Skeletal muscle cell (primary cell): ENCODE results near the gene EPB41L3.
"Not testable (repeated sequence)": the region's sequence is repeated elsewhere in the genome, so short reads cannot be mapped to it uniquely, and the experiment has no call there.

Experiments
- DNase-seq: peaks from one replicate; pipeline ENCODE4 v3.0.0-alpha.2; 2010; ENCODE audit warnings: low read depth
- H3K4me3 ChIP-seq: 2 replicates; pipeline ENCODE4 v1.5.1; 2011; ENCODE audit warnings: low read depth, mild to moderate bottlenecking, control low read depth, low read length, moderate library complexity

The EPB41L3 gene

DNA sequence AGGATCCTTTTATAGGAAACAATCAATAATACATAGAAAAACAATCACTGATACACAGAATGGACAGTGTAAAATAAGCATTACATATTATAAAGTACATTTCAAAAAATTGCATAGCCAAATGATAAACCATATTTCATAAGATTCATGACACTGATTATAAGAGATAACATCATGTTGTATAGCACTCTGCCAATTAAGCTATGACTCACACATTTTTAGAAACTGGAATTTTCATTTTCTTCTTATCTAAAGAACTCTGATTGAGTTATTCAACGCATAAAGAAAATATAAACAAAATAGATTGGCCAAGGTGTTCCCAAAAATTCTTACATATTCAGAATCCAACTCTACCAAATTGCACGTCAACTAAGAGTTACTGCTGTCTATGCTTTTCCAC, 5.9 kb downstream of the EPB41L3 start:
- no peak overlapping the region for H3K4me3 ChIP-seq
- DNase-seq: no peak

DNA sequence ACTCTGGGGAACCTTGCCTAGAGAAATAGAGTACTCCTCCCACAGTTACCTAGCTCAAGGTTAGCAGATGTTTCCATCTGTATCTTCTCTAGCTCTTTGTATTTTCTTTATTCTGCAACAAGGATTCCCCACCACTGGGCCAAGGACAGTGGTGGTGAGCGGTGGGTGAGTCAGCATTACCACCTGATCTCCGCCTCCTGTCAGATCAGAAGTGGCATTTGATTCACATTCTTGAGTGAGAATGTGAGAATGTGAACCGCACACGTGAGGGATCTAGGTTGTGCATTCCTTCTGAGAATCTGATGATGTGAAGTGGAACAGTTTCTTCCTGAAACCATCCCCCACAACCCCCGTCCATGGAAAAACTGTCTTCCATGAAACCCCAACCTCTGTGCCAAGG, 9.0 kb downstream of the EPB41L3 start:
- no peak overlapping the region for H3K4me3 ChIP-seq
- no peak for DNase-seq

DNA sequence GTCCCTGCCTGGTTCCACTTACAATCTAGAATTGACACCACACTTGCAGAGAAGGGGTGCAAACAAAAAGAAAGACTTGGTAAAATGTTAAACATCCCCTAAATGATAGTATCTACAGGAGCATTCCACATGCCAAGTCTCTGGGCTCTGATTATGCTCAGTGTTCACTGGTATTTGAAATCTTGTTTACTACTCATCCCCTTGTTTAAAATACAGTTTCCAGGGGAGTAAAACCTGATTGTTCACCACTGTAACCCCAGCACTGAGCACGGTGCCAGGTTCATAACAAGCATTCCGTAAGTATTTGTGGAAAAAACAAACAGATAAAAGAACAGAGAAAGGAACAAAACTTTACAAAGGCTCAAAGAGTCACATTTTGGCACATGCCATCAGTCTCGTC, 11.7 kb downstream of the EPB41L3 start:
- DNase-seq: no peak
- H3K4me3 ChIP-seq: no peak overlapping the region

DNA sequence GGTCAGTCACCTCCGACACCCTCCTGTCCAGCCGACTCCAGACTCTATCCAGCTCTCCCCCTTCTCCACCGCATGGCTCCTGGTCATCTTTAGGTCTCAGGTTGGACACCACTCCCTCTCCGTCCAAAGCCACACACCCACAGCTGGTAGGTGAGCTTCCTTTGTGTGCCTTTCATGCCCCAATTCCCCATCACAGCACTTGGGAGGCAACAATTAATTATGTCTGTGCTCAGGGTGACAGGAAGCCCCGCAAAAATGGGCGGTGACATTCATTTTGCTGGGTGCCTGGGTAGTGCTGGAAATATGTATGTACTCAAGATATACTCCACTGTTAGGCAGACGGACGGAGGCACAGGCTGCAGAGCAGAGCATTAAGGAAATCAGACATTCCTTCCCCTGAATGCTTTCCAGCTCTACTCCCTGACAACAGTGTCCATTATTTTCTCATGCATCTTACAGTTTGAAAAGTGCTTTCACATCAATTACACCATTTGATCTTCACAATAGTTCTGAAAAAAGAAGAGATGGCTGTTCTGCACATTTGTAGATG, 13.1 kb downstream of the EPB41L3 start:
- DNase-seq: no peak
- no peak overlapping the region for H3K4me3 ChIP-seq

DNA sequence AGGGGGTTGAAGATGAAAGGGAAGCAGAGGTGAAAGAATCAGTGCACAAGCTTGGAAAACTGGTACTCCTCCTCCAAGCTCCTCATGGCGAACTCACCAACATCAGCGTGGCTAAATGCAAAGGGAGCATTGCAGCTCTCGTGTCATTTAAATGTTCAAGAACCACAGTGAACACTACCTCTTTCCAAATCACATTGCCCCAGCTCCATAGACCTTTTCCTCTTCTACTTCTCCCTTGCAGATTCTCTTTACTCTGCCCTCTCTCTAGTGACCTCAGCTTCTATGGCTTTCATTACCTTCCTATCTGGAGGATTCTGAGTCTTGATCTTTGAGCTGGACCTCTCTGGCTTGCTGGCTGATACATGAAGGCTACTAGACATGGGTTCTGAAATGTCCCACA, 14.3 kb downstream of the EPB41L3 start:
- no peak for DNase-seq
- no peak overlapping the region for H3K4me3 ChIP-seq

DNA sequence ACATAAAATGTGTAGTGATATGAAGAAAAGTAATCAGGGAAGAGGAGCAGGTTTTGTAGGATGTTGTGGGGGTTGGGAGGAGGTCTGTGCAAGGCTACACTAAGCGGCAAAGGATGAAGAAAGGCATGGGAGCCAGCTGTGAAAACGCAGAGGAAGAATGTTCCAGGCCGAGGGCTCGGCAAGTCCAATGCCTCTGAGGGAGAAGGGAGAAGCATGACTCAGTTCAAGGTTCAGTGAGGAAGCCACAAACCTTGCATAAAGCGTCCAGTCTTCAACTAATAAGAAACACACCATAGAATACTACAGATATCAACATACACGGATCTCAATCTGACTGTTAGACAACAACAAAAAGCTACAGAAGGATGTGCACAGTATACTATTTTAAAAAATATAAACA, 16.2 kb downstream of the EPB41L3 start:
- peak; percentile 89 for DNase-seq
- no peak overlapping the region for H3K4me3 ChIP-seq

DNA sequence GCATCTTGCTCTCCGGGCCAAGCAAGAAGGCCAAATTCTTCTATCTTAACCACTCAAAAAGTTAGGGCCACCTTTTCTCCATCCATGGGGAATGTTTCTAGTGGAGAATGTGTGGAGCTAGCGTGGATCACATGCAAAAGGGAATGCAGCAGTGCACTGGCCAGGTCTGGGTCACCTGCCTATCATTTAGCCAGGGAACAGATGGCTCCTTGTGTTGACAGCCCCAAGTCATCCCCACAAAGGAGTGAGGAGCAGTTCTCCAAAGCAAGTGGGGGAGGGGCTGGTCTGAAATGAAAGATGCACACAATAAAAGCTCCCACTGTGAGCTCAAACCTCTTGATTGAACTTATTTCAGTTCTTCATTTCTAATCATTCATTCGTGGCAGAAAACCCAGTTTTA, 19.1 kb downstream of the EPB41L3 start:
- no peak for DNase-seq

DNA sequence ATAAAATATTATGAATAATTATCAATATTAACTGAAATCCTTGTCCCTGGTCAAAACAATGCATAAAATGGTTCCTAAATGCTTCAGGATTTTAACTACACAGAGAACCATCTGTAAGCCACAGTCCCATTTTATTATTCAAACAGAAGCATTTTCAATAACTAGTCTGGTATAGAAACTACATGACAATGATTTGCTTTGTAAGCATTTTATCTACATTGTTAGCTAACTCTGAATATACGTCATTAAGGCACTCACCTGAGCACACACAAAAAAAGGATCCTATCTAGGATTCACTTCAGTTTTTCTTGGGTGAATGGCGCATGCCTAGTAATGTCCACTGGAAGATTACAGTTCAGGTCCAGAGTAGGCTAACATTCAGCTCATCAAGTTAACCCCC, 22.8 kb downstream of the EPB41L3 start:
- H3K4me3 ChIP-seq: no peak overlapping the region
- no peak for DNase-seq

More for the DNA sequence above, 19.1 kb downstream of the EPB41L3 start:
- H3K4me3 ChIP-seq: no peak overlapping the region

DNA sequence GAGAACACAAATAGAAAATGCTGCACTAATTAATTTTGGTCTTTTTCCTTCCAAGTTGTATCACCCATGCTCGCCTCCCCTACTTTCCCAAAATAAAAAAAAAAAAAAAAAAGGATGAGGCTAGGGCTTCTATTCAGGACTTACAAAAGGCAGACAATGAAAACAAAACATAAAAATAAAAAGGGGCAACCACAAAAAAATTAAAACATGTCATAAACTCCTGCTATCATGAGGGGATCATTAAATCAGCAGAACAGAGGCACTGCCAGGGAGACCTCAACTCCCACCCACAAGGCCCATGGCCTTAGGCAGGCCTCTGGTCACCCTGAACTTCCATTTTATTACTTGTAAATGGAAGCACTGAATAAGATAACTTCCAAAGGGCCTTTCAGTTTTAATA, 23.3 kb downstream of the EPB41L3 start:
- no peak overlapping the region for H3K4me3 ChIP-seq
- DNase-seq: no peak

DNA sequence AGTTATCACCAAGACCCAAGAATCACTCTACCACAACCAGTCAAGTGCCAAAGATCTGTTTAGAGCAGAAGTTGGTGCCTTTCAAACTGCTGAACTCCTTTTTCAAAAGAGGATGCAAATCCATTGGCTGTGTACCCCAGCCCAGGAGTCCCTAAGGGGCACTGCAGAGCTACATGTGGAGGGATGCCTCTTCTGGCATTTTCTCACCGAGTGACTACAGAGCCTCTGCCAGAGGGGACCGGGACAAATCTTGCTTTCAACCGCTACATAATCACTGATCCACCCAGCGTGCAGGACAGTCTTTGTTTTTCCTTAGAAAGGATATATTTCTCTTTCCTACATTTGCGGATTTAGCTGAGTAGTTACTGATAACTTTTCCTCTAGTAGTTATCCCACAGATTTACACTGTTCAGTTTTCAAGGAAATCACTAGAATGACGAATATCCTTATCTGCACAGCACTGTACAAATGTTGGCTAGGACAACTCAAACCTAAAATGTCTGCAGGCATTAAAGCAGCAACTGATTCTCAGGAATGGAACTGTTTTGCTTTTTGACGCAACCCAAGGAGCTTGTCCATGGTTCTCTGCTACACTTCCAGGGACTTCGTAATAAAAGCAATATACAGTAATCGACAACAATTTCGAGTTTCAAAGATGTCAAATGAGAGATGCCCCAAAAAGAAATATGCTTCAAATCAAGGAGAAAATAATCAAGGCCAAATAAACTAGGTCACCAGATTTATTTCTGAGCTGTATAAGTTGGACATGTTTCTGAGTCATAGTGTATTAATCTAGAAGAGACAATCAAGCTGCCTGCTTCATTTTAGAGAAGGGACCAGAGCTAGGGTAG, 24.1 kb downstream of the EPB41L3 start:
- DNase-seq: no peak
- no peak overlapping the region for H3K4me3 ChIP-seq

DNA sequence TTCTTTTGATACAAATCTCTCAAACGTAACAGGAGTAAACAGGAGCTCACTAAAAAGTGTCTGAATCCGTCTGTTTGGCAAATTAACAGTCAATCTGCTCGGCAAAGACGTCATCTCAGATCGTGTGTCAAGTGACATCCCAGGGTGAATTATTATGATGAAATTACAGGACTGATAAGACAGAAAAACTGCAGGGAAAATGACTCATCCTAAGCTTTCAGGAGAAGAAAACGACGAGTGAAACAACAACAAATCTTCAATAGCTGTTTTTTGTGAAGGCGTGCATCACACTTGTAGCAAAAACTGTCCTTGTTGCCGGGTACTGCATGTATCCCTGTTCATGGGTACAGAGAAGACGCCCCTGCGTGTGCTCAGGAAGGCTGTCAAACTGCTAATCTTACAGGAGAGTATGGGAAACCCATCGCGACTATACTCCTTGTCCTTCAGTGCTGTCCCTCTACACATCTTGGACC, 24.9 kb downstream of the EPB41L3 start:
- H3K4me3 ChIP-seq: no peak overlapping the region
- DNase-seq: peak; percentile 60

DNA sequence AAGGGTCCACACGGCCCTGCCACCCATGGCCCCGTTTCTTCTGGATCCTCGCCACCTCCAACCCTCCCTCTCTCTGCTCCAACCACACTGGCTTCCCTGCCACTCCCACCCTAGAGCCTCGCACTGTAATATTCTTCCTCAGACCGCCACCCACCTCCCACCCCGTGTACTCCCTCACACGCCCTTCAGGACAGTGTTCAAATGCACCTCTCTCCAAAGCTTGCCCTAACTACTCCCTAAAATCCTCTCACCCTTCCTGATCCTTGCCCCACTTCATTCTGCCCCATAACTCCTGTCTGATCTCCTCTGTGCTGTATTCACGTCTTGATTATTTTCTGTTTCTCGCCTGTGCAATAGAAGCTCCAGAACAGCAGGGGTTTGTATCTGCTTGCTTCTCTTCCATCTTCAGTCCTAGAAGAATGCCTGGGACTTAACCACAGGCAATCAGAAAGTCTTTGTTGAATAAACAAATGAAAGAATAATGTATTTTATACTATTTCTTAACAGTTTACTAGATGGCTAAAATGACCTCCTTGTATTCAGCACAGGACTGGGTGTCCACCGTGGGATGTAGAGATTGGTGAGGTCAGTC, 25.5 kb downstream of the EPB41L3 start:
- no peak overlapping the region for H3K4me3 ChIP-seq
- no peak for DNase-seq

DNA sequence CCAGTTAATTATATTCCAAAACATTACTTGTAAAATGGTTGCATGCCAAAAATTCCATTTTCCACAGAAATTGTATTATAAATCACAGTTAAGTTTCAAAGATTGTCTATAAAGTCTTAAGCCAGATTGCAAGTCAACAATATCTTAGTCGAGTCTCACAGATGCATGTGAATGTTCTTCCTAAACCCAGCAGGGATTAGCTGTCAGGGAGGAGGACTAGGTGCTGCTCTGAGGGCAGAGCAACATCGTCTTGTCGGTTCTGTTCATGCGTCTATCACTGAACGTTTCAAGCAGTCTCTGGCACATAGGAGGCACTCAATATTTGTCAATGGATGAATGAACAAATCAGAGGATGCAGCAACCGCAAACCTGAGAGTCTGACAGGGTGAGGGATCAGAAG, 27.0 kb downstream of the EPB41L3 start:
- no peak for DNase-seq
- no peak overlapping the region for H3K4me3 ChIP-seq

DNA sequence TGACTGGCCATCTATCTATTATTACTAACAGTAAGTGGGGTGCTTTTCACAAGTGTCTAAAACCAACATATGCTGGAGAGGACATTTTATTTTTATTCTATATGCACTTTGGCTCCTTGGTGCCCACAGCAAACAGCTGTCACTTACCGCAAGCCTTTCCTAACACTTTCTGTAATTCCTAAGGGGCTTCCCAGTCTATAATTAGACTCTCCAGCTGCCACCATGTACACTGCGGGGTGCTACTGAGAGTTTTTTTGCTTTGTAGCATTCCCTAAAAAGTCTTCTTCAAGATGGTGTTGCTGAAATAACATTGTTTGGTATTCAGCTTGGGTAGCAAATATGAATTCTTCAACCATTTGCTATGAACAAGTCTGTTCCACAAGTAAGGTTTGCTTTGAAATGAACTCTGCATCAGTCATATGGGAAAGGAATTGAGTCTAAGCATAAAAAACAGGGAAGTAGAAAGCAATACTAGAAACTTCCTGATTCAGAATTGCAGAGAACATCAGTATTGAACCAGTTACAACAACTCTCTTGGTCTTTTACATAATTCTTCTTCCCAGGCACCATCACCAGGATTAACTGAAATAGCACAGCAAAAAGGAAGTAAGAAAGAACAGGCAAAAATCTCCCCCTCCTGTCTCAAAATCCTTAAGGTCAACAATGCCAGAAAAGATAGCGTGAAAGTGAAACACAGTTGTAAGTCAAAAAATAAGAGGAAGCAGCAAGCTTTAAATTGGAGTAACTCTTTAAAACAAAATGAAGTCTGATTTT, 28.6 kb downstream of the EPB41L3 start:
- peak; percentile 35 for DNase-seq
- H3K4me3 ChIP-seq: no peak overlapping the region

DNA sequence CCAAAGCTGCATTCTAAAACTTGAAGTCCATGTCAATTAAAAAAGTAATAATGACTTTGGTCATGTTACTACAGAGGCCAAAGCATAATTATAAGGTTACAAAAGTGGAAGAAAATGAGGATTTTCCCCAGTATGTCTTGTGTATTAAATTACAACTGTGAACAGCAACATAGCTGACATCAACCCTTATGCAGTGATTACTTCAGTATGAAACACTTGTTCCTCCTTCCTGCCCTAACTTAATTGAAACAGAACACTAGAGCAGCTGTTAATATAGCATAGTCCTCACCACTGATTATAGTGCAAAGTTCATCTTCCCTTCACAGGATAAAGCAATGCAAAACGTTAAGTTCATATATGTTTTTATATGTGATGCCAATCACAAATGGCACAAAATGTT, 29.9 kb downstream of the EPB41L3 start:
- DNase-seq: no peak
- H3K4me3 ChIP-seq: no peak overlapping the region

DNA sequence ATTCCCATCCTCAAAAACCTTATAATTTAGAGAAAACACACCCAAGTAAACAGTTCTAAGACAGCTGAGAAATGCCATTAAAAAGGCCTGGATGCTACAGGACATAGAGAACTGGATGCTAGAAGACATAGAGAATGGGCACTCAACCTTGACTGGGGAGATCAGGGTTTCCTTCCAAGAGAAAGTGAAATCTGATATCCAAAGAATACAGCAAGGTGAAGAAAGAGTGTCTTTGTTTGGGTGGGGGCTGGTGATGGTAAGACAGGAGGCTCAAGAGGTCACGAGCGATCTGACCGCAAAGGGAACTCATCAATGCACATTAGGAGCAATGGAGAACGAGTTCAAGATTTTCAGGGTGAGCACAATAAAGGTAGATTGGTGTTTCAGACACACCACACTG, 31.6 kb downstream of the EPB41L3 start:
- DNase-seq: no peak
- H3K4me3 ChIP-seq: no peak overlapping the region

DNA sequence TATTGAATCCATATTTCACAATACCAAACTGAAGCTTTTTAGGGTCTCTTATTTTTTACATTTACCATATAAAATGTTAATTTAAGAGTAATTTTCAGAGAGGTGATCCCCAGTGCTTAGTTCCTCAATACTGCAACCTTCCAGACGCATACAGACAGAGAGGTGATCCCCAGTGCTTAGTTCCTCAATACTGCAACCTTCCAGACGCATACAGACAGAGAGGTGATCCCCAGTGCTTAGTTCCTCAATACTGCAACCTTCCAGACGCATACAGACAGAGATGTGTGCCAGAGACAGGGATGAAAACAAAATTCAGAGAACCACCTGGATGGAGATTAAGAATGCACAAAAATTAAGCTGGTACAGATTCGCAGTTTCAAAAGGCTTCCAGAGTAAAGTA, 32.3 kb downstream of the EPB41L3 start:
- H3K4me3 ChIP-seq, DNase-seq: not testable (repeated sequence)

DNA sequence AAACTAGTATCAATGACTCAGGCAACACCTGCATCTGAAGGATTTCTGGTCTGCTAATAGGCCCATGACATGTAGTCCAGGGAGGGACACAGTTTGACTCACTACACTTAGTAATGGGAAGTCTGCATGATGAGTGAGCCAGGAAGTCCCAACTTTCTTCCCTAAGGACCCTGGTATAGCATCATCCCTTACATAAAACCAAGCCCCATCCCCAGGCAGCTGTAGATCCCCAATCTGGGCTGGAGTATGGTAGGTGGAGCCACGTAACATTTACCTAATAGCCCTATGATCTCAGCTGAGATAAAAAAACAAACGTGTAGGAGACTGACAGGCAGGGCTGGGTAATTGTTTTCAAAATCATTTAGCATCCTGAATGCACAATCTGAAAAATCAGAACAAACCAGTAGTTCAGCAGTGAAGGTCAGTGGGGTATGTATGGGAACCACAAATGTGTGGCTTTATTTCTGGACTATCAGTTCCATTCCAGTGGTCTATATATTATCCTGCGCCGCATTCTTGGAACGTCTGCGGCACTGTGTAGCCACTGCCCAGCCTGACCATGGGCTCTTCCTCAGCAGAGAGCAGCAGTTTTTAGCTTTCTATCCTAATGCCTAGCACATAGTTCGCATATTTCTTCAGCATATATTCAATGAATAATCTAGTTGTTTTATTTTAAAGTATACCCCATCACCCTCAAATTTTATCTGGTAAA, 33.5 kb downstream of the EPB41L3 start:
- H3K4me3 ChIP-seq: no peak overlapping the region
- peak; percentile 80 for DNase-seq

DNA sequence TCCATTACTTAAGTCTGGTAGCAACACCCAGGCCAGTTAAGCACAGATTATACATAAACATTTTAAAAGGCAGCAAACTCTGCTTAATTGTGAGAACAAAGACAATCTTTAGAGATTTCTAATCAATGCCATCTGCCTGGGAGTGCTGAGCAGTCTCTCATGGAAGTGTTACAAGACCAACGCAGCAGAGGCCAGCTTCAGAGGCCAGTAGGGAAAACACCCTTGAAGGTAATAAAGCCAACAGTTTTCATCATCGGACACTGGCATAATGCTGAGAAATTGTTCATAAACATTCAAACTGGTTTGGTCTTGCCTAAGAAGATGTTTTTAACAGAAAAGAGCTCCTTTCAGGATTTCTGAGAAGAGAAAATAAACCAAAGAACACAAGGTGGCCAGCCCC, 35.0 kb downstream of the EPB41L3 start:
- no peak for DNase-seq
- no peak overlapping the region for H3K4me3 ChIP-seq

DNA sequence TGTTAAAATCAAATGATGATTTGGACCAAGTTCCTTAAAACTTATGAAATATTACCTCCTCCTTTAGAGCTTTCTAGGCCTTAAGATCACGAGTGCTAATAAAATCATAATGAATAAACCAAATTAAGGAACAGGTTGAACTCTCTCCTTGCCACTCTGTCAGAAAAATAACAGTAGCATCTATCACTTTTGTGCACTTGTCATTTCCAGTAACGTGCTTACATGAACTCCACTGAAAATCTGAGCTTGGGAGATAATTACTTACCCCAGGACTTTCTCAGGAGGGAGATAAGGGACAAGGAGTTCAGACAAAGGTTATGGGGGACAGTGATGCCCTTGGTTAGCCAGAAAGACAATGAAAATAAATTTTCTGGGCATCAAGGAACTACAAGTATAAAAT, 36.0 kb downstream of the EPB41L3 start:
- DNase-seq: no peak
- no peak overlapping the region for H3K4me3 ChIP-seq
